HEK293 (cell line): ENCODE measurements around the gene SH3RF3.

Experiments
- CTCF ChIA-PET: fragments of 350-600 bp; formaldehyde crosslinking; extraction: SDS; loops from one replicate; lab custom pipeline; 2021; ENCODE audit warnings: antibody characterized with exemption; lab: Yijun Ruan, JAX
- POLR2A ChIA-PET: fragments of 300-600 bp; formaldehyde crosslinking; extraction: SDS; loops from one replicate; lab custom pipeline; 2020; ENCODE audit warnings: antibody characterized with exemption, inconsistent platforms; lab: Yijun Ruan, JAX
- H3K27ac ChIP-seq: fragments of 200-500 bp; sonication (Bioruptor generic); 2 replicates; pipeline ENCODE4 v1.5.1; 2014; ENCODE audit warnings: low read depth, low read length, control low read depth, inconsistent platforms; ENCODE audit errors: extremely low read depth
- H3K36me3 ChIP-seq, 2 experiments: fragments of 200-500 bp in 1 of 2; sonication (Bioruptor generic) in 1 of 2; 1 replicate in 1 of 2; 2 replicates in 1 of 2; pipeline ENCODE4 v1.5.1; 2014 to 2017; ENCODE audit warnings: inconsistent platforms in 2 of 2, low read length in 2 of 2; ENCODE audit not compliant: control insufficient read depth in 2 of 2, insufficient read depth in 1 of 2
- H3K4me1 ChIP-seq: fragments of 200-500 bp; sonication (Bioruptor generic); 2 replicates; pipeline ENCODE4 v1.5.1; 2014; ENCODE audit warnings: mild to moderate bottlenecking, low read length, inconsistent platforms; ENCODE audit not compliant: control insufficient read depth, insufficient read depth
- H3K4me3 ChIP-seq: 2 replicates; pipeline ENCODE4 v1.5.1; 2011; ENCODE audit warnings: low read depth, mild to moderate bottlenecking, control low read depth, low read length, moderate library complexity
- H3K9me3 ChIP-seq: fragments of 200-500 bp; sonication (Bioruptor generic); 2 replicates; pipeline ENCODE4 v1.5.1; 2014; ENCODE audit warnings: low read depth, low read length, inconsistent platforms; ENCODE audit not compliant: control insufficient read depth, insufficient read depth
- GLIS1 ChIP-seq: fragments of 450-650 bp; formaldehyde crosslinking; IDR thresholded peaks from 2 replicates; pipeline ENCODE4 v1.5.1; 2016; ENCODE audit warnings: missing biosample characterization, missing genetic modification characterization
- OSR2 ChIP-seq: fragments of 450-650 bp; formaldehyde crosslinking; IDR thresholded peaks from 2 replicates; pipeline ENCODE4 v1.5.1; 2016; ENCODE audit warnings: missing biosample characterization, missing genetic modification characterization
- REPIN1 ChIP-seq: fragments of 450-650 bp; formaldehyde crosslinking; IDR thresholded peaks from 2 replicates; pipeline ENCODE4 v1.5.1; 2017; ENCODE audit warnings: missing biosample characterization, missing genetic modification characterization, low read depth
- SP3 ChIP-seq: fragments of 450-650 bp; formaldehyde crosslinking; IDR thresholded peaks from 2 replicates; pipeline ENCODE4 v1.5.1; 2016; ENCODE audit warnings: missing biosample characterization, missing genetic modification characterization
- ZBTB1 ChIP-seq: fragments of 450-650 bp; formaldehyde crosslinking; IDR thresholded peaks from 2 replicates; pipeline ENCODE4 v1.5.1; 2016; ENCODE audit warnings: missing biosample characterization, missing genetic modification characterization
- ZNF133 ChIP-seq: fragments of 450-650 bp; formaldehyde crosslinking; IDR thresholded peaks from 2 replicates; pipeline ENCODE4 v1.5.1; 2016; ENCODE audit warnings: missing biosample characterization, missing genetic modification characterization
- ZNF138 ChIP-seq: fragments of 450-650 bp; formaldehyde crosslinking; IDR thresholded peaks from 2 replicates; pipeline ENCODE4 v1.5.1; 2016; ENCODE audit warnings: missing biosample characterization, missing genetic modification characterization, borderline replicate concordance
- ZNF155 ChIP-seq: fragments of 450-650 bp; formaldehyde crosslinking; IDR thresholded peaks from 2 replicates; pipeline ENCODE4 v1.5.1; 2016; ENCODE audit warnings: missing biosample characterization, missing genetic modification characterization
- ZNF169 ChIP-seq: fragments of 450-650 bp; formaldehyde crosslinking; IDR thresholded peaks from 2 replicates; pipeline ENCODE4 v1.5.1; 2016; ENCODE audit warnings: missing biosample characterization, missing genetic modification characterization
- ZNF211 ChIP-seq: fragments of 450-650 bp; formaldehyde crosslinking; IDR thresholded peaks from 2 replicates; pipeline ENCODE4 v1.5.1; 2016; ENCODE audit warnings: low read depth, missing biosample characterization, missing genetic modification characterization
- ZNF23 ChIP-seq: fragments of 450-650 bp; formaldehyde crosslinking; IDR thresholded peaks from 2 replicates; pipeline ENCODE4 v1.5.1; 2016; ENCODE audit warnings: missing biosample characterization, missing genetic modification characterization, borderline replicate concordance
- ZNF24 ChIP-seq: fragments of 450-650 bp; formaldehyde crosslinking; IDR thresholded peaks from 2 replicates; pipeline ENCODE4 v1.5.1; 2016; ENCODE audit warnings: missing biosample characterization, missing genetic modification characterization
- ZNF366 ChIP-seq: fragments of 450-650 bp; formaldehyde crosslinking; conservative IDR thresholded peaks from 2 replicates; pipeline ENCODE4 v1.5.1; 2016; ENCODE audit warnings: missing biosample characterization, missing genetic modification characterization
- ZNF37A ChIP-seq: fragments of 450-650 bp; IDR thresholded peaks from 2 replicates; pipeline ENCODE4 v1.5.1; 2018; ENCODE audit warnings: missing biosample characterization, missing genetic modification characterization
- ZNF544 ChIP-seq: fragments of 450-650 bp; formaldehyde crosslinking; IDR thresholded peaks from 2 replicates; pipeline ENCODE4 v1.5.0; 2017; ENCODE audit warnings: missing biosample characterization, missing genetic modification characterization
- ZNF549 ChIP-seq: fragments of 450-650 bp; IDR thresholded peaks from 2 replicates; pipeline ENCODE4 v1.5.1; 2018; ENCODE audit warnings: missing biosample characterization, missing genetic modification characterization, mild to moderate bottlenecking, inconsistent platforms, moderate library complexity
- ZNF571 ChIP-seq: fragments of 450-650 bp; formaldehyde crosslinking; IDR thresholded peaks from 2 replicates; pipeline ENCODE4 v1.5.0; 2017; ENCODE audit warnings: missing biosample characterization, missing genetic modification characterization
- ZNF585B ChIP-seq: fragments of 450-650 bp; formaldehyde crosslinking; IDR thresholded peaks from 2 replicates; pipeline ENCODE4 v1.5.1; 2016; ENCODE audit warnings: missing biosample characterization, missing genetic modification characterization
- ZNF600 ChIP-seq: fragments of 450-650 bp; formaldehyde crosslinking; IDR thresholded peaks from 2 replicates; pipeline ENCODE4 v1.5.1; 2016; ENCODE audit warnings: missing biosample characterization, missing genetic modification characterization
- ZNF76 ChIP-seq: fragments of 450-650 bp; formaldehyde crosslinking; IDR thresholded peaks from 2 replicates; pipeline ENCODE4; 2016; ENCODE audit warnings: low read depth, missing biosample characterization, missing genetic modification characterization, borderline replicate concordance
- ZNF768 ChIP-seq: fragments of 450-650 bp; formaldehyde crosslinking; IDR thresholded peaks from 2 replicates; pipeline ENCODE4 v1.5.1; 2018; ENCODE audit warnings: missing biosample characterization, mild to moderate bottlenecking, missing genetic modification characterization
- ZNF776 ChIP-seq: fragments of 450-650 bp; formaldehyde crosslinking; IDR thresholded peaks from 2 replicates; pipeline ENCODE4 v1.5.0; 2017; ENCODE audit warnings: missing biosample characterization, missing genetic modification characterization, borderline replicate concordance
- ZNF777 ChIP-seq: fragments of 450-650 bp; formaldehyde crosslinking; IDR thresholded peaks from 2 replicates; pipeline ENCODE4 v1.5.1; 2017; ENCODE audit warnings: missing biosample characterization, missing genetic modification characterization, borderline replicate concordance
- ZSCAN23 ChIP-seq: fragments of 450-650 bp; formaldehyde crosslinking; IDR thresholded peaks from 2 replicates; pipeline ENCODE4 v1.5.1; 2016; ENCODE audit warnings: missing biosample characterization, missing genetic modification characterization
- TF ChIP-seq, protein P1 (sequence below): fragments of 450-650 bp; formaldehyde crosslinking; IDR thresholded peaks from 2 replicates; pipeline ENCODE4 v1.5.0; 2017; ENCODE audit warnings: missing biosample characterization, missing genetic modification characterization, borderline replicate concordance
- TF ChIP-seq, protein P2 (sequence below): fragments of 450-650 bp; formaldehyde crosslinking; IDR thresholded peaks from 2 replicates; pipeline ENCODE4; 2016; ENCODE audit warnings: missing biosample characterization, missing genetic modification characterization
- TF ChIP-seq, protein P3 (sequence below): fragments of 450-650 bp; IDR thresholded peaks from 2 replicates; pipeline ENCODE4 v1.5.1; 2018; ENCODE audit warnings: missing biosample characterization, missing genetic modification characterization
- TF ChIP-seq, protein P4 (sequence below): sonication (generic); formaldehyde crosslinking; IDR thresholded peaks from 2 replicates; pipeline ENCODE4 v1.8.1; 2022; ENCODE audit warnings: mild to moderate bottlenecking, moderate library complexity, missing genetic modification reagents

The SH3RF3 gene

DNA sequence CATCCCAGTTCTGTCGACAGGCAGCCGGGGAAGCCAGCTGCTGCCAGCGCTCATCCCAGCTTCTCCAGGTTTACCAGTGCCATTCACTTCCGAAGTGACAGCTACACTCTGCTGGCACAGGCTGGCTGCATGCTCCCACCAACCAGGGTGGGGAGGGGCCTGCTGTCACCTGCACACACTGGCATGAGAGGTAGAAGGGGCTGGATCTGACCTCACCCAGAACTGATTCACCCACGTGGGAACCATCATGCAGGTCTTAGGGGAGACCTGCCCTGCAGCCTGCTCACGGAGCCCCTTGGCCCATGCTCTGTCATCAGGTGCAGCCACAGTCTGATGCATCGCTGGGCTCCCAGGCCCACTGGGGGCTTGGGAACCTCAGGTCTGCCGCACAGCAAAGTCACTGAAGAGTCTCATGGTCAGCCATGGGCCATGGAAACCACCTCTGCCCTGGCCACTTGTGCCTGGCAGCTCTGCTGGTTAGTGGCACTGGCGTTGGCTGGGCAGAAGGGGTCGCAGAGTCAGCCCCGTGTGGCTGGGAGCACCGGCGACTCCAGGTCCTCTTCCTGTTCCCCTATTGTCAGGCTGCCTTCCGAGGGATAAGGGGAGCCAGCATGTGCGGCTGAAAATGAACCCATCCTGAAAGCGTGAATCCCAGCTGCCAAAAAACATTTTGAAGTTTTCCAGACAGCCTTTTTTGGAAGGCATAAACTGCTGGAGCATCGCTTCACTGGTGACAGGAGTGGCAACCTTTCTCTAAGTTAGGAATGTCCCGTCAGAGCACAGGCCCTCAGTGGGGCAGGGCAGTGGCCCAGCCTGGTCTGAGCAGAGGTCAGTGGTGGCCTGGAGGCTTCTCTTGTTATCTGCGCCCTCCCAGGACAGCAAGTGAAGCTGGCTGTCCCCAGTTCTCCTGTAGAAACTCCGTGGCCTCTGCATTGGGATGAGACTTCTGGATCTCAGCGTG, 327.0 kb downstream of the SH3RF3 start:
- POLR2A ChIA-PET, result no interaction called here
- CTCF ChIA-PET, result no interaction called here
- Histone ChIP-seq H3K4me3 (no peak overlapping the region), H3K36me3 (peaks cover 0 to 18% of the 10 kb centered on the region in 2 experiments; a peak in 1 of 3 replicates), H3K27ac (no peak overlapping the region), H3K9me3 (no peaks in the 10 kb centered on the region), H3K4me1 (no peaks in the 10 kb centered on the region; the same call in 1 of the 2 replicates)
- TF ChIP-seq ZNF155 (tag by site-specific recombination), result no peak
- TF ChIP-seq, protein P1, sequence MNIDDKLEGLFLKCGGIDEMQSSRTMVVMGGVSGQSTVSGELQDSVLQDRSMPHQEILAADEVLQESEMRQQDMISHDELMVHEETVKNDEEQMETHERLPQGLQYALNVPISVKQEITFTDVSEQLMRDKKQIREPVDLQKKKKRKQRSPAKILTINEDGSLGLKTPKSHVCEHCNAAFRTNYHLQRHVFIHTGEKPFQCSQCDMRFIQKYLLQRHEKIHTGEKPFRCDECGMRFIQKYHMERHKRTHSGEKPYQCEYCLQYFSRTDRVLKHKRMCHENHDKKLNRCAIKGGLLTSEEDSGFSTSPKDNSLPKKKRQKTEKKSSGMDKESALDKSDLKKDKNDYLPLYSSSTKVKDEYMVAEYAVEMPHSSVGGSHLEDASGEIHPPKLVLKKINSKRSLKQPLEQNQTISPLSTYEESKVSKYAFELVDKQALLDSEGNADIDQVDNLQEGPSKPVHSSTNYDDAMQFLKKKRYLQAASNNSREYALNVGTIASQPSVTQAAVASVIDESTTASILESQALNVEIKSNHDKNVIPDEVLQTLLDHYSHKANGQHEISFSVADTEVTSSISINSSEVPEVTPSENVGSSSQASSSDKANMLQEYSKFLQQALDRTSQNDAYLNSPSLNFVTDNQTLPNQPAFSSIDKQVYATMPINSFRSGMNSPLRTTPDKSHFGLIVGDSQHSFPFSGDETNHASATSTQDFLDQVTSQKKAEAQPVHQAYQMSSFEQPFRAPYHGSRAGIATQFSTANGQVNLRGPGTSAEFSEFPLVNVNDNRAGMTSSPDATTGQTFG (tag by site-specific recombination), result no peak
- TF ChIP-seq ZNF366 (tag by site-specific recombination), result no peak
- TF ChIP-seq, protein P2, sequence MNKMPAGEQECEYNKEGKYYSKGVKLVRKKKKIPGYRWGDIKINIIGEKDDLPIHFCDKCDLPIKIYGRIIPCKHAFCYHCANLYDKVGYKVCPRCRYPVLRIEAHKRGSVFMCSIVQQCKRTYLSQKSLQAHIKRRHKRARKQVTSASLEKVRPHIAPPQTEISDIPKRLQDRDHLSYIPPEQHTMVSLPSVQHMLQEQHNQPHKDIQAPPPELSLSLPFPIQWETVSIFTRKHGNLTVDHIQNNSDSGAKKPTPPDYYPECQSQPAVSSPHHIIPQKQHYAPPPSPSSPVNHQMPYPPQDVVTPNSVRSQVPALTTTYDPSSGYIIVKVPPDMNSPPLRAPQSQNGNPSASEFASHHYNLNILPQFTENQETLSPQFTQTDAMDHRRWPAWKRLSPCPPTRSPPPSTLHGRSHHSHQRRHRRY, result no peak
- TF ChIP-seq REPIN1, result no peak
- TF ChIP-seq ZNF211, result no peak
- TF ChIP-seq ZNF24 (tag by site-specific recombination), result no peak
- TF ChIP-seq ZNF23 (tag by site-specific recombination), result no peak
- TF ChIP-seq ZNF544 (tag by site-specific recombination), result no peak
- no peak for TF ChIP-seq ZNF549 (tag by site-specific recombination)
- TF ChIP-seq ZNF777, result no peak
- no peak for TF ChIP-seq SP3
- TF ChIP-seq OSR2, result no peak
- no peak for TF ChIP-seq ZNF776
- TF ChIP-seq GLIS1 (tag by site-specific recombination), result no peak

DNA sequence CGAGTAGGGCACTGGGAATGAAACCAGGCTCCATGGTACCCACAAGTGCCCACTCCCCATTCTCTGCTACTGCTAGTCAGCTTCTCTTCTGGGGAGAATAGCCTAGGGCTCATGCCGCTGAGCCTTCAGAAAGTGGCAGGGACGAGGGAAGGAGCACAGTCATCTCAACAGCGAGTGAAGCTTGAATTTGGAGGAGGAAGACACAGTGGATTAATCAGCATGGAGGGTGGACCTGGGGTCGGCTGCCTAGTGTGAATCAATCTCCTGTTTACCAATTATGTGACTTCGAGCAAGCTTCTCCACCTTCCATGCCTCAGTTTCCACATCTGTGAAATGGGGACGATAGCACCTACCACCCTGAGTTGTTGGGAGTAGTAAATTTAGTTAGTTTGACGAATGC, 327.8 kb downstream of the SH3RF3 start:
- Histone ChIP-seq H3K27ac (no peak overlapping the region), H3K4me1 (no peaks in the 10 kb centered on the region; the same call in 1 of the 2 replicates), H3K36me3 (peaks cover 0 to 11% of the 10 kb centered on the region in 2 experiments; a peak in 1 of 3 replicates), H3K9me3 (no peaks in the 10 kb centered on the region), H3K4me3 (no peak overlapping the region)
- ChIA-PET CTCF (no interaction called here), POLR2A (no interaction called here)
- TF ChIP-seq ZNF138 (no peak), ZNF600 (tag by site-specific recombination) (no peak), ZNF585B (tag by site-specific recombination) (no peak), ZSCAN23 (no peak), GLIS1 (tag by site-specific recombination) (no peak), ZNF768 (no peak), ZNF544 (tag by site-specific recombination) (no peak), ZNF76 (no peak), ZNF133 (no peak), ZNF169 (tag by site-specific recombination) (no peak), ZBTB1 (tag by site-specific recombination) (no peak), ZNF571 (tag by site-specific recombination) (no peak), ZNF37A (tag by site-specific recombination) (no peak), ZNF211 (no peak)
- TF ChIP-seq, protein P3, sequence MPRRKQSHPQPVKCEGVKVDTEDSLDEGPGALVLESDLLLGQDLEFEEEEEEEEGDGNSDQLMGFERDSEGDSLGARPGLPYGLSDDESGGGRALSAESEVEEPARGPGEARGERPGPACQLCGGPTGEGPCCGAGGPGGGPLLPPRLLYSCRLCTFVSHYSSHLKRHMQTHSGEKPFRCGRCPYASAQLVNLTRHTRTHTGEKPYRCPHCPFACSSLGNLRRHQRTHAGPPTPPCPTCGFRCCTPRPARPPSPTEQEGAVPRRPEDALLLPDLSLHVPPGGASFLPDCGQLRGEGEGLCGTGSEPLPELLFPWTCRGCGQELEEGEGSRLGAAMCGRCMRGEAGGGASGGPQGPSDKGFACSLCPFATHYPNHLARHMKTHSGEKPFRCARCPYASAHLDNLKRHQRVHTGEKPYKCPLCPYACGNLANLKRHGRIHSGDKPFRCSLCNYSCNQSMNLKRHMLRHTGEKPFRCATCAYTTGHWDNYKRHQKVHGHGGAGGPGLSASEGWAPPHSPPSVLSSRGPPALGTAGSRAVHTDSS (tag by site-specific recombination), result no peak
- TF ChIP-seq, protein P4, sequence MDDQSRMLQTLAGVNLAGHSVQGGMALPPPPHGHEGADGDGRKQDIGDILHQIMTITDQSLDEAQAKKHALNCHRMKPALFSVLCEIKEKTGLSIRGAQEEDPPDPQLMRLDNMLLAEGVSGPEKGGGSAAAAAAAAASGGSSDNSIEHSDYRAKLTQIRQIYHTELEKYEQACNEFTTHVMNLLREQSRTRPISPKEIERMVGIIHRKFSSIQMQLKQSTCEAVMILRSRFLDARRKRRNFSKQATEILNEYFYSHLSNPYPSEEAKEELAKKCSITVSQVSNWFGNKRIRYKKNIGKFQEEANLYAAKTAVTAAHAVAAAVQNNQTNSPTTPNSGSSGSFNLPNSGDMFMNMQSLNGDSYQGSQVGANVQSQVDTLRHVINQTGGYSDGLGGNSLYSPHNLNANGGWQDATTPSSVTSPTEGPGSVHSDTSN (CRISPR knock-in tag), result no peak
